ENCODE results near the gene SLC22A2. TPM values are rescaled to one million over a fixed set of nuclear protein-coding genes. Genes with fewer than 3 reads are reported as not detected.

The SLC22A2 gene
- total and polyA plus RNA-seq, 2 experiments from 2014 or later: 0.43 to 0.57 TPM

DNA sequence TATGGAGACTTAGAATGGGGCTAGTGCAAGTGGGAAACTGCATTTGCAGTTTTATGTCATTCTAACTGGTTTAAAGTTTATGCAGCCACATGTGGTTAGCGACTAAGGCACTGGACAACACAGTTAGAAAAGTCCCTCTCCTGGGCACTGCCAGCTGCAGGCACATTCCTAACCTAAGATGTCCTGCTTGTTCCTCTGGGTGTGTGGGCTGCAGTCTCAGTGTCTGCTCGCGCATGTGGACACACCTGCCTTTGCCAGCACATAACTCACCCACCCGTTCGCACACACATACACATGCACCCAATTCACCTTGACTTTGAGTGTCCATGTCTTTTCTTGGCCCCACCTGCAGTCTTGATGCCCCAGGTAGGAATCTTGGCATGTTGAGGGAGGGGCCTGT lies 18.5 kb upstream of the SLC22A2 start:
- Histone ChIP-seq H3K27ac (no peak overlapping the region), H3K9me2 (replicated peaks; ENCODE audit: insufficient read depth) (no peaks in the 10 kb centered on the region), H2AFZ (no peak overlapping the region), H3K79me2 (no peaks in the 10 kb centered on the region), H3K27me3 (no peaks in the 10 kb centered on the region), H3K4me3 (no peak overlapping the region), H3K4me1 (ENCODE audit: insufficient read depth) (no peaks in the 10 kb centered on the region), H3K36me3 (replicated peaks; ENCODE audit: insufficient read depth, low read depth) (no peaks in the 10 kb centered on the region), H3K4me2 (no peak overlapping the region), H3K9me3 (ENCODE audit: low read depth) (no peaks in the 10 kb centered on the region), H4K20me1 (ENCODE audit: insufficient read depth, poor library complexity, severe bottlenecking) (no peaks in the 10 kb centered on the region)
- WGBS (ENCODE audit: low lambda C conversion rate, missing lambda C conversion rate): 97% methylated on average over 5 of the region's 5 CpGs
- DNase-seq (ENCODE audit: low spot score): no peak
- TF ChIP-seq EZH2phosphoT487 (IDR thresholded peaks at IDR 0.05; ENCODE audit: low read depth, severe bottlenecking, unreplicated experiment): no peak
- no peak for TF ChIP-seq EZH2 (IDR thresholded peaks at IDR 0.05; ENCODE audit: borderline replicate concordance)
- TF ChIP-seq, protein P1, sequence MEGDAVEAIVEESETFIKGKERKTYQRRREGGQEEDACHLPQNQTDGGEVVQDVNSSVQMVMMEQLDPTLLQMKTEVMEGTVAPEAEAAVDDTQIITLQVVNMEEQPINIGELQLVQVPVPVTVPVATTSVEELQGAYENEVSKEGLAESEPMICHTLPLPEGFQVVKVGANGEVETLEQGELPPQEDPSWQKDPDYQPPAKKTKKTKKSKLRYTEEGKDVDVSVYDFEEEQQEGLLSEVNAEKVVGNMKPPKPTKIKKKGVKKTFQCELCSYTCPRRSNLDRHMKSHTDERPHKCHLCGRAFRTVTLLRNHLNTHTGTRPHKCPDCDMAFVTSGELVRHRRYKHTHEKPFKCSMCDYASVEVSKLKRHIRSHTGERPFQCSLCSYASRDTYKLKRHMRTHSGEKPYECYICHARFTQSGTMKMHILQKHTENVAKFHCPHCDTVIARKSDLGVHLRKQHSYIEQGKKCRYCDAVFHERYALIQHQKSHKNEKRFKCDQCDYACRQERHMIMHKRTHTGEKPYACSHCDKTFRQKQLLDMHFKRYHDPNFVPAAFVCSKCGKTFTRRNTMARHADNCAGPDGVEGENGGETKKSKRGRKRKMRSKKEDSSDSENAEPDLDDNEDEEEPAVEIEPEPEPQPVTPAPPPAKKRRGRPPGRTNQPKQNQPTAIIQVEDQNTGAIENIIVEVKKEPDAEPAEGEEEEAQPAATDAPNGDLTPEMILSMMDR (IDR thresholded peaks at IDR 0.05; ENCODE audit: poor library complexity): no peak

DNA sequence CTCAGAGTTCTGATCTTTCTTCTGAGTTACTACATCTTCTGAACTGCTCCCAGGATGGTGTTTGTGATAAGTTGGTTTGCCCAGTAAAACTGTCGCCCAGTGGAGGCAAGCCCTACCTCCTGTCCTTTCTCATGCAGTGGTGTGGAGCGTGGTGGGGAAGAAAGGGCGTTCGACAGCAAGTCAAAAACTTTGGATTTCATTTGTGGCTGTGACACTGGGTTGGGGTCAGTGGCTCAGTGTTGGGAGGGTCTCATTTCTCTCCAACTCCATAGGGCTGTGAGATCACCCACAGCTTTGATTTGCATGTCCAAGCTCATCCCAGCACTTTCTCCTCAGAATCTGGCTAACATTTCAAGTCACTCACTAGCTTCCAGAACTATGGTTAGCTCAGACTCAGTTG lies 17.5 kb upstream of the SLC22A2 start:
- Histone ChIP-seq H3K9me2 (replicated peaks; ENCODE audit: insufficient read depth) (no peaks in the 10 kb centered on the region), H3K27me3 (no peaks in the 10 kb centered on the region), H3K4me2 (no peak overlapping the region), H2AFZ (no peak overlapping the region), H3K27ac (no peak overlapping the region), H4K20me1 (ENCODE audit: insufficient read depth, poor library complexity, severe bottlenecking) (no peaks in the 10 kb centered on the region), H3K79me2 (no peaks in the 10 kb centered on the region), H3K36me3 (replicated peaks; ENCODE audit: insufficient read depth, low read depth) (no peaks in the 10 kb centered on the region), H3K4me3 (no peak overlapping the region), H3K4me1 (ENCODE audit: insufficient read depth) (no peaks in the 10 kb centered on the region), H3K9me3 (ENCODE audit: low read depth) (no peaks in the 10 kb centered on the region)
- 78% methylated on average over 4 of the region's 4 CpGs for WGBS (ENCODE audit: low lambda C conversion rate, missing lambda C conversion rate)
- TF ChIP-seq, protein P1 (IDR thresholded peaks at IDR 0.05; ENCODE audit: poor library complexity): no peak
- TF ChIP-seq EZH2phosphoT487 (IDR thresholded peaks at IDR 0.05; ENCODE audit: low read depth, severe bottlenecking, unreplicated experiment) (no peak), EZH2 (IDR thresholded peaks at IDR 0.05; ENCODE audit: borderline replicate concordance) (no peak)
- DNase-seq (ENCODE audit: low spot score): no peak

DNA sequence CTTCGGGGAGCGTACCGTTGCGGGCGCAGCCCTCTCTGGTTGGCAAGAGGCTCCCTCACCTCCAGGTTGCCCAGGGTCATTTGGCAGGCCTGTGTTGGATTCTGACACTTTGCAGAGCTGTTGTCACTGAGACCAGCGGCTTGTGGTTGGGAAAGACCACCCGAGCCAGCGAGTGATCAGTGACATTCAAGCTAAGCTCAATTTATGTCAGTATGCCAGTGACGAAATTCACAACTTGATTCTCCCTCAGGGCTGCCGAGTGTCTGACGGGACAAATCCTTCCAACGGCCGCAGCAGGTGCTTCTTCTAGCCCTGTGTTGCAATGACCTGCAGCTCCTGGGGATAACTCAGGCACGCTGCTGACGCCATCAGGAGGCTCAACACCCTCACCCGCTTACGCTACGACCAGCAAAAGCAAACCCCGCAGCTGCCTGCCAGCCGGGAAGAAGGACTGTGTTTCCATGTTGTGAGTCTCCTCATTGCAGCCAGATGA lies 16.9 kb upstream of the SLC22A2 start:
- no peaks in the 10 kb centered on the region for H3K9me3 ChIP-seq (ENCODE audit: low read depth)
- H4K20me1 ChIP-seq (ENCODE audit: insufficient read depth, poor library complexity, severe bottlenecking): no peaks in the 10 kb centered on the region
- no peak overlapping the region for H2AFZ ChIP-seq
- H3K79me2 ChIP-seq: no peaks in the 10 kb centered on the region
- no peaks in the 10 kb centered on the region for H3K4me1 ChIP-seq (ENCODE audit: insufficient read depth)
- H3K9me2 ChIP-seq (replicated peaks; ENCODE audit: insufficient read depth): no peaks in the 10 kb centered on the region
- H3K4me3 ChIP-seq: no peak overlapping the region
- TF ChIP-seq, protein P1 (IDR thresholded peaks at IDR 0.05; ENCODE audit: poor library complexity): no peak
- TF ChIP-seq EZH2phosphoT487 (IDR thresholded peaks at IDR 0.05; ENCODE audit: low read depth, severe bottlenecking, unreplicated experiment) (no peak), EZH2 (IDR thresholded peaks at IDR 0.05; ENCODE audit: borderline replicate concordance) (no peak)
- H3K4me2 ChIP-seq: no peak overlapping the region
- H3K27ac ChIP-seq: no peak overlapping the region
- no peaks in the 10 kb centered on the region for H3K27me3 ChIP-seq
- H3K36me3 ChIP-seq (replicated peaks; ENCODE audit: insufficient read depth, low read depth): no peaks in the 10 kb centered on the region
- no peak for DNase-seq (ENCODE audit: low spot score)
- WGBS (ENCODE audit: low lambda C conversion rate, missing lambda C conversion rate): 73% methylated on average over 20 of the region's 20 CpGs

All from hepatocyte (in vitro differentiated cells).